Left kidney (tissue), 2 donors: ENCODE results near the gene TEAD4. TPM values are rescaled to one million over a fixed set of nuclear protein-coding genes. Genes with fewer than 3 reads are reported as not detected.

Source experiments
- DNase-seq: peaks from one replicate; pipeline ENCODE4 v3.0.0-alpha.2; 2013
- polyA plus RNA-seq: library from polyadenylated mRNA; unstranded; fragments of 120-200 nt; gene quantifications from one replicate; pipeline ENCODE4 v1.2.1, GENCODE V29; 2013; ENCODE audit not compliant: insufficient read length

The TEAD4 gene
- polyA plus RNA-seq, 1 donor: 16.7 TPM

DNA sequence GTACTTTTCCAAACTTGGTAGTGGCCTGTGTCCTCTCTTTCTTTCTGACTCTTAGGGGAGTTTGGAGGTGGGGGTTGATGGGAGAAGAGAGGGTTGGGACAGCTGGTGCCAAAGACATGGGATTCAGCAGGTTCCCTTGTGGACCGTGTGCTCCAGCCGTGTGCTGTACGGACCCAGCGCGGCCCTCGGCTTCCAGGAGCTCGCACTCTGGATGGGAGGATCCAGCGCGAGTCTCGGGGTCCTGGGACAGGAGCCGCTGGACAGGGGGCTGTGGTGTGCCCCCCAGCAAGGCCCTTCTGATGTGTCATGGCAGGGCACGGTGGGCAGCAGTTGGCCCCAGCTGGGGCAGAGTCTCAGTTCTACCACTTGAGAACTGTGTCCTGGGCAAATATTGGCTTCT, 73.0 kb downstream of the TEAD4 start:
- no peak for DNase-seq

DNA sequence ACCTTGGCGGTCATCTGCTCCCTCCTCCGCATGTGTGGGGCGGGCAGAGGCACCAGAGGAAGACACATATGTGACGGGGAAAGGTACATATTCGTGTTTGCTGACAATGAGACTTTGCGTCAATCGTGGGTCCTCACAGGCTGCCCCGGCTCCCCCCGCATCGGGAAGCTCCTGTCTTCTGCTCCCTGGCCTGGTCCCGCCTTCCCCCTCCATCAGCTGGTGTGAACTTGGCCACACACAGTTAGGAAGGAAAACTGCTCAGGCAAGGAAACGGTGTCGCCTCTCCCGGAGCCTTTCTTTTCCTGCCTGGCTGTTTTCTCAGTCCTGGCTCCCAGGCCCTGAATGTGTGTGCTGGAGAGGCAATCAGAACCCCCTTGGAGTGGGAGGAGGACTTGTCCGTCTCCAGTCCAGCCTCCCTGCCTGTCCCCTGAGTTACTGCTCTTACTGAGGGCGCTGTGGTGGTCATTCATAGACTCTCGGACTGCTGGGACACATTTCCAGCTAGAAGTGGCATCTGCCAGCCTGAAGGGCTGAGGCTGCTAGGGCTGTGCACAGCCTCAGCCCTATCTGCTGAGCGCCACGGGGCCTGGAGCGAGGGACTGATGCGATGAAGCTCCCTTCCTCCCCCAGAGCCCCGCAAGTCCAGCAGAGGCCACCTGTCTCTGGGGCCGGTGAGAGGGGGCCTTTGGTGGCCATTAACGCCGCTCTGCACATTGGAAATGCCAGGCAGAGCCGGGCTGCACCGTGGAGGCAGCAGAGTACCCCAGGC, 73.8 kb downstream of the TEAD4 start:
- peak; percentile 71 for DNase-seq

DNA sequence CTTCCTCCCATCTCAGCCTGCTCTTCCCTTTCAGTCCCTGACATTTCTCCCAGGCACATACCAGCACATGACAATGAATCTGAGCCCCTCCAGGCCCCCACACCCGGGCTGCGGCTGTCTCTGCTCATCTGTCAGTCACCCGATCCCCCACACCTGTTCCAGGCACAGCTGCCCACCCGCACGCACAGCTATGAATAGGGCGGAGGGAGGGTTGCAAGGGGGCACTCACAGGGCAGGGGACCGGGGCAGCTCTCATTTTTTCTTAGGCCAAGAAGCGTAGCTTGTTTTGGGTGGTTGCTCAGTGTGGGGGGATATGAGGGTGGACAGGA, 74.3 kb downstream of the TEAD4 start:
- DNase-seq: no peak

DNA sequence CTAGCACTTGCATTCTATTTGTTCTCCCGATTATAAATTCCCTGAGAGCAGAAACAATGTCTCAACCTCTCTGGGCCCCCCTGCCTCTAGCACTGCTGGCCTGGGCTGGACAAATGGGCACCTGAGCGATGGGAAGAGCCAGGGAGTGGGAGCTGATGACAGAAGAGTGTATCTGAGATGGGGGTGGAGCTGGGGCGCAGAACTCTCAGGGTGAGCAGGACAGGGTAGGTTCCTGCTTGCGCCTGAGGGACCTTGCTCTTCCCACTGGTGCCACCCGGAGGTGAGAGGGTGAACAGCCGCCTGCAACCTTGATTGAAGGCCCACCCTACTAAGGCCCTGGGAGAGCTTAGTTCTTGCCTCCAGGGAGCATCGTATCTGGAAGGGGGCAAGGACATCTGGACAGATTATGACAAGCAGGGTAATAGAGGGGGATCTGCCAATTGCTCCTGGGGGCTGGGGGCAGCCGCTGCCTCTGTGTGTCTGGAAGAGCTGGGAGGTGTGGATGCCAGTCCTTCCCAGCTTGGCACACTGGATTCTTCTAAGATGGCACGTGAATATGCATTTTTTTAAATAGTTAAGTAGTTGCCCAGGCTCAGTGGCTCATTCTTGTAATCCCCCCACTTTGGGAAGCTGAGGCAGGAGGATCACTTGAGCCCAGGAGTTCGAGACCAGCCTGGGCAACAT, 75.0 kb downstream of the TEAD4 start:
- peak; percentile 67 for DNase-seq

DNA sequence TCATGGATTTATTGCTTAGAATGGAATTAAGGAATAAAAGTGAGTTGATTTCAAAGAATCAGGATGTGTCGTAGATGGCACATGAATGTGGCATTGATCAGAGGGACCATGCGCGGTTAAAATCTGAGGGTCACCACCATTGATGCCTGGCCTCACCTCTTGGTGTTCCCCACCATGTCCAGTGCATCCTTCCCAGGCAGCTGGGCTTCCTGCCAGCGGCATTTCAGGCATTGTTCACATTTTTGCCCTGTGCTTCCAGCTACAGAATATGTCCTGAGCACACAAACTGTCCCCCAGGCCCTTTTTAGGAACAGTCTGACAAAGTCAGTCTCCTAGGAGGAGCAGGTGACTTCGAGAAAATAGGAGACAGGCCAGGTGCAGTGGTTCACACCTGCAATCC, 76.0 kb downstream of the TEAD4 start:
- no peak for DNase-seq

DNA sequence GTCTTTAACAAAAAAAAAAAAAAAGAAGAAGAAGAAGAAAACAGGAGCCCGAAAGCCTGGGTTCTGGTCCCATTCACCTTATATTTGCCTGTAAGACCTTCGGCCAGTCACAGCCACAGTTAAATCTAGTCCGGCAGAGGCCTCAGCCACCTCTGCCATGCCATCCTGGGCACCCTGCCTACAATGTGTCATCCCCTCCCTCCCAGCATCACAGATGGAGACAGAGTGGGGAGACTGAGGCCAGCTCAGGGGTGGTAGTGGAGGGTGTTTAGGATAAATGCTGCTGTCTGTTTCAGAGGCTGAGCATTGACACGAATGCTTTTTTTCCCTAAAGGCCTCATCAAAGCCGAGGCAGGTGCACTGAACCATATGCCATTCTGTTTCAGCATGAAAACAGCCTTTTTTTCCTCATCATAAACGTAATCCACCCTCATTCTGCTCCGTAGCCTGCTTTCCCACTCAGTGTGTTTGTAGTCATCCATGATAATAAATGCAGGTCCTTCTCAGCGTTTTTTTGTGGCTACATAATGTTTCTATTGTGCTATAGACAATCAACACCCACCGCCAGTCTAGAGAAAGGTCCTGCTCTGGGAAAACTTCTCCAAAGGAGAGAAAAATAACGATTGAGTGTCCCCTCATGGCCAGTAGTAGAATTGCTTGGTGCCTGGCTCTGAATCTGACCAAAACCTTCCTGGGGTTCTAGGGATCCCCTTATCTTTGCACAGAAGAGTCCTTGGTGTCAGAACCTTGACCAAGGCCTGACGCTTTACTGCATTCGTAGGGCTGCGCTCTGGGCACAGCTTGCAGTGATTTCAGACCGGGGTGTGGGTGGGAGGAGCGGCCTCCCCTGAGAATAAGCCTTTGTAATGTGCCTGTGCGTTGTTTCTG, 76.9 kb downstream of the TEAD4 start:
- DNase-seq: no peak

DNA sequence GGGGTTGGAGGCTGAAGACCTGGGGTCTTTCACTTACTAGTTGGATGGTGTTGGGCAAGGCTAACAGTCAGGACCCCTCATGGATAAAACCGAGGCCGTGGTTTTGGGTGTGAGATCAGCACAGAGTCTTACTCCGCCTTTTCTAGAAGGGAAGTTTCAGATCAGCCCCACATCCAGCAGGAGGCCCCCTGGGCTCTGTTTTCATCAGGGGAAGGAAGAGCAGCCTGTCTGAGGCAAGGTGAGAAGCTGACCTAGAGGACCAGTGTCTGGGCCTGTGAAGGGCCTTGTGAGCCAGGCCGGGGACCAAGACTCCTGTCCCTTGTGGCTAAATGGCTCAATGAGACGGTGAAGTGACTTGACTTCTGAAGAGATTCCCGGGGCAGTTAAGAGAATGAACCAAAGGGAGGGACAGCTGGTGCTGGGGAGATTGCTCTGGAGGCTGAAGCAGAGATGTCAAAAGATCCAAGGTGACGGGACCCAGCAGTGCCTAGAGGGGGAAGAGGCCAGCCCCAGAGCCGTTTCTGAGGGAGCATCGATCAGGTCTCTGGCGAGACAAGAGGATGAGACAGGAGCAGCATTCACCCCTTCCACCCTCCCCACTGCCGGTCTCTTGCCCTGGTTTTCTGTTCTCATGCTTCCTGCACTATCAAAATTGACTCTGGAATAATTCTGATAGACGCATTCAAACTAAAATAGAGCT, 77.9 kb downstream of the TEAD4 start:
- DNase-seq: no peak

DNA sequence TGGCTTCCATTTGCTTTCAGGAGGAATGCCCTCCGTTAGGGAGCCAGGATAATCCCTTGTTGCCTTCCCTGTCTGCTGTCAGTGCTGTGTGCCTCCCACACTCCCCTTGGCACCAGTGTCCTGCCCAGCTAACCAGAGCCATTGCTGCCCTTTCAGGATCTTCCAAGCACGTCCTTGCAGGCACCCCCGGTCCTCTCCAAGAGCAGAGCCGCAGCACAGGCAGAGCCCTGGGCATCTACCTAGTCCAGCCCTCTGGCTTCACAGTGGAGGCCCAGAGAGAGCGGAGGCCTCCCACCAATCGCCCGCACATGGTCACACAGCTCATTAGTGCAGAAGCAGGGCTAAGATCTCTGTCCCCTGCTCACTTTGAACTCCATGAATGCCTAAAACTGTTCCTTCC, 79.0 kb downstream of the TEAD4 start:
- no peak for DNase-seq

DNA sequence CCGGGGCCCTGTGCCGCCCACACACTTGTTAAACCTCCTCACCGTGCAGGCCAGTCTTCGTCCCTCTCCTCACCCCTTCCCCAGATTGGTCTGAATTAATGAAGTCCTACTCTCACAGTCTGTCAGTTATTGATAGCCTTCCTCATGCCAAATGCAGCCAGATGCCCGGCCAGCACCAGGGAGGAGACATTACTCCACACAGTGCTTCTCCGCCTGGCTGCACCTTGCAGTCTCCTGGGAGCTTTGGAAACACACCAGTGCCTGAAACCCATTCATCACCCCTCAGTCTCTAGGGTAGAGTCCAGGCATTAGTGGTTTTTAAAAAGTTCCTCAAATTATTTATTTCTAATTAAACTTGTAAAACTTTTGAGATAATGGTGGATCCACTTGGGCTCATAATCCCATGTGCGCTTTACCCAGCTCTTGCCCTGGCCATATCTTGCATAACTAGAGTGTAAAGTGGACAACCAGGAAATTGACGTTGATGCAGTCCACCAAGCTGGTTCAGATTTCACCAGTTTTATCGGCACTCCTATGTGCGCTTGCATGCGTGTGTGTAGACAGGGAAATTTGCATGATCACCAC, 79.8 kb downstream of the TEAD4 start:
- no peak for DNase-seq

DNA sequence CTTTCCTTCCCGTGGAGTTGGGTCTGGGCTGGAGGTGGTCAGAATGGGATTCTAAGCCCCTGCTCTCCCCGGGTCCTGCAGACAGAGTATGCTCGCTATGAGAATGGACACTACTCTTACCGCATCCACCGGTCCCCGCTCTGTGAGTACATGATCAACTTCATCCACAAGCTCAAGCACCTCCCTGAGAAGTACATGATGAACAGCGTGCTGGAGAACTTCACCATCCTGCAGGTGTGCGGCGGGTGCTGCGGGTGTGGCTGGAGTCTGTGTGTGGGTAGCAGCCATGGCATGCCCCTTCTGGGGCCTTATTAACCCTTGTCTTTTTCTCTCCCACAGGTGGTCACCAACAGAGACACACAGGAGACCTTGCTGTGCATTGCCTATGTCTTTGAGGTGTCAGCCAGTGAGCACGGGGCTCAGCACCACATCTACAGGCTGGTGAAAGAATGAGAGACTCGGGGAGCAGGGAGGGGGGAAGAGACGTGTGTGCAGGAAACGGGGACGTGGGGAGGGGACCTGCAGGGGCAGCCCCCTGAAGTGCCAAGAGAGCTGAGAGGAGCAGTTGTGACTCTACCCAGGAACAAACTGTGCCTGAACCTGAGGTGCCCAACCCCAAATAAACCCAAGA, 80.9 kb downstream of the TEAD4 start:
- DNase-seq: no peak

DNA sequence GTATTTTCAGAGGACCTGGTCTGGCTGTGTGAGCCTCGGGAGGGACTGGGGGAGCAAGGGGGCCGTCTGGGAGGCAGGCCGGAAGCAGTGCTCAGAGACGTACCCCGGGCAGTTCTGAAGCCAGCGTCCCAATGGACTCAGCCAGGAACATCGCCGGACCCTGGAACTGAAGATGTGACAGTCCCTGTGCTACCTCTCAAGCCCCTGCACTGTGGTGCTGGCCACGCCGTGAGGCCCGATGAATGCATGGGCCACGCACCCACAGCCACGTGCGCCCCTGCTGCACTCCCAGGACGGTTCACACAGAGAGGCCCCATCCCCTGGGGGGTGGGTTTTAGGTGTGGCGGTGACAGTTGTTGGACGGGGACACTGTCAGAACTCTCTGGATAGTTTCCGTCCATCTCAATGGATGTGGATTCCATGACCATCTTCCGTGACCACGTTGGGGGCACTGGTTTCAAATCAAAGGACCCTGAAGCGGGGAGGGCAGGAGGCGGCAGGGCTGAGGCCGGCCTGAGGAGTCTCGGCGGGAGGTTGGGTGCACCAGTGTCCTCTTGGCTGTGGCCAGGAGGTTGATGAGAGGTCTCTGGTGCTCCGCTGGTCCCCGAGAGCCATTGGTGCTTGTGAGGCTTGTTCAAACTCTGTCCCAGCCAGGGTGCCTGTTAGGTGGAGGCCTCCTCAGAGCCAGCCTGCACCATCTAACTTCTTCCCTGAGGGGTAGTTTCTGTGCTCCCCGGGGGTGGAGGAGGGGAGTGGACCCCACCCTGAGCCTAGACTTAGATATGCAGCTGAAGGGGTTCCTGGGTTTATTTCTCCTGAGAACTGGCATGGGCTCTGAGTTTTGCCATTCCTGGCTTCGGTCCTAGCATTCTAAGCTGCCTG, 81.7 kb downstream of the TEAD4 start:
- DNase-seq: no peak

DNA sequence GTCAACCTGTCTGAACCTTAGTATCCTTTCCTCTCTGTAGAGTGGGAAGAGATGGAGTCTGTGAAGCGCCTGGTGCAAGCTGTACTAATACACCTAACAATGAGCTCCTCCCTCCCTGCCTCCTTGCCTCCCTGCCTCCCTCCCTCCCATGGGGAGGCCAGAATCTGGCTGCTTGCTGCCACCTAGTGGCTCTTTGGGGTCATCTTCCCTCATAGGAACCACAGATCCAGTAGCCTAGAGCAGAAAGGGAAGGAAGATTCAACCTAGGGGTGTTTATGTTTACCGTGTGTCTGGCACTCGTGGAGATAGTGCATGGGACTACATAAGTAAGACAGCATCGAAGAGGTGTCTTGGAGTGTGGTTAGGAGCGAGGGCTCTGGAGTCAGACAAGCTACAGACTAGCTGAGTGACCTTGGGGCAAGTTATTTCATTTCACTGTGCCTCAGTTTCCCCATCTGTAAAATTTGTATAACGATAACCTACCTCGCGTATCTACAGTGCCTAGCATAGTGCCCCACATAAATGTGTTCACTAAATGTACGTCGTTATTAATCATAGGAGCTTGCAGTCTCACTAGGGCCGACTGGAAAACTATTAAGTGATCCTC, 82.5 kb downstream of the TEAD4 start:
- DNase-seq: peak; percentile 72

DNA sequence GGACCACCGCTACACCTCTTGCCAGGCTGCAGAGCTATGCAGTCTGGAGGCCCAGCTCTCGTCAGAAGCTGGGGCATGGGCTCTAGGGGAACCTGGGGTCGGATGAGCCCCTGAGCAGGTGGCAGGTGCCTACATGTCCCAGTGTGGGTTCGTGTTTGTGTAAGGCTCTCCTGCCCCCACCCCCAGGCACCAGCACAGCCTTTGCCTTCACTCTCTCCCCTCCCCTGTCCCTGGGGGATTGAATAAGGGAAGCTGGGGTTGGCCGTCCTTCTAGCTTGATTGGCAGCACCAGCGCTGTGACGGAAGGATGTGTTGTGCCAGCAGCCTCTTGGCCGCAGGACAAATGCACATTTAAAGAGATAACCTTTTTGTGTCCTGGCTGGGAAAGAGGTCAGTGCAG, 83.2 kb downstream of the TEAD4 start:
- DNase-seq: no peak

DNA sequence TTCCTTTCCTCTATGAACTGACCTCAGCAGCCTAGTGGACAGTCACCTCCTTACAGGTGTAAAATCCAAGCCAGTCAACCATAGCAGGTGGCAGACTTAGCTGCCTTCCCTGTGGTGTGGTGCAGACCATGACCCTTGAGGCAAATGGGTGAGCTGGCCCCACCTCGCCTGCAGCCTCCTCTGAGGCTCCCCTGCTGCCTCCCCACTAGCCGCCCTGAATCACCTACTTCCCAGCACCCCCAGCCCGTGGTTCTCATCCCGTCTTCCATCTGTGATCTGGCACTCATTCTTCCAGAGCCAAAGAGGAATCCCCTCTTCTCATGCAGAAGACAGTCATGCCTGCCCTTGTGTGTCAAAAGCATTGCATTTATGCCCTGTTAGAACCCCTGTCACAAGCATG, 83.6 kb downstream of the TEAD4 start:
- no peak for DNase-seq

DNA sequence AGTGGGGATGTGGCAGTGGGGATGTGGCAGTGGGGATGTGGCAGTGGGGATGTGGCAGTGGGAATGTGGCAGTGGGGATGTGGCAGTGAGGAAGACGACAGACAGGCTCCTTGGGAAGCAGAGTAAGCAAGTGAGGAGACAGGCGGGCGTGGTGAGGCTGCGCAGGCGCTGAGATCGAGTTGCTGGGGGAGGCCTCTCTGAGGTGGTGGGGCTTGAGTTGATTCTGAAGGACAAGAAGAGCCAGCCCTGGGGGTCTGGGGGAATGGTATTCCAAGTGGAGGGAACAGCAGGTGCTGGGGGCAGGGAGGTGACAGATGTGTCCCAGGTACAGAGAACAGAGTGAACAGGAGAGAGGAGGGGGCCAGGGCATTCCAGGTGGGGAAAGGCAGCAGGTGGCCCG, 84.2 kb downstream of the TEAD4 start:
- DNase-seq: no peak

DNA sequence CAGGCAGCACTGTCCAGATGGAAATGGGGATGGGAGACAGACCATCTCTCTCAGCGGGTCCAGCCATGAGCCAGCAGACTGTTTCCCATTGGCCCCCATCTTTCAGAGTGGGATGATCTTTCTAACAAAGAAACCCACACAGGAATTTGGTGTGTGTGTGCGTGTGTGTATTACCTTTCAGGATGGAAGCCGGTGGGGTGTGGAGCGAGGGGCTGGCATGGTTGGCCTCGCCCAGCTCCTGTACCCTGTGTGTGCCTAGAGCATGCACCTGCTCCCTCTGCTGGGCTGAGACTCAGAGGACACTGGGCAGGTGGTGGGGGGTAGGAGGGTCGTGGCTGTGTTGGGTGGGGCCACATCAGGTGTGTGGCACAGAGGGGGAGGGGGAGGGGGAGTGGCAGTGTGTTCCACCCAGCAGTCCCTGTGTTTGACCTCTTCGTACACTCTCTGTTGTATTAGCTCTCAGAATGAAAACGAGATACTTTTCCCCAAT, 85.0 kb downstream of the TEAD4 start:
- no peak for DNase-seq

DNA sequence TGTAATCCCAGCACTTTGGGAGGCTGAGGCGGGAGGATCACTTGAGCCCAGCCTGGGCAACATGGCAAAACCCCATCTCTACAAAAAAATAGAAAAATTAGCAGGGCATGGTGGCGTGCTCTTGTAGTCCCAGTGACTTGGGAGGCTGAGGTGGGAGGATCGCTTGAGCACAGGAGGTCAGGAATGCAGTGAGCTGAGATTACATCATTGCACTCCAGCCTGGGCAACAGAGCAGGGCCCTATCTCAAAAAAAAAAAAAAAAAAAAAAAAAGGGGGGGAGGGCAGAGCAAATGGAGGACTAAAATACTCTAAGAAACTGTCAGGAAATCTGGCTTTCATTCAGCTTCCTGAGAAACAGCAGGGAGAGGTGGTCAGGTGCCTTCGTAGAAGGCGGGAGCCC, 86.3 kb downstream of the TEAD4 start:
- DNase-seq: no peak

DNA sequence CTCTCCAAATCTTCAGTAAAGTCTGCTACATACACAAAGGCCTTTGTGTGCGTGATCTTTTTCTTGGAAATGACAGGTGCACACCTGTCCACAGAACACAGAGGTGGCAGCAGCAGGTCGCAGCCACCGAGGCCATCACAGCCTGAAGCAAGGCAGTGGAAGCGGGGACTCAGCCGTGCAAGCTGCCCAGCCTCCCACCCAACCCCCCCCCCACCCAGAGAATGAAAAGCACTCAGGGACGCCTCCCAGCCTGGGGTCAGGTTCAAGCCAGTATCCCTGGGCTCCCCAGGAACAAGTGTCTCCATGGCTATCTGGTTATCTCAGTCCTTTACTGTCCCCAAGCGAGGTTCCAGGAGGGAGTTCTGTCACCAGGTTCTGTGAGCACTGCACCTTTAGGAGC, 86.8 kb downstream of the TEAD4 start:
- DNase-seq: no peak

DNA sequence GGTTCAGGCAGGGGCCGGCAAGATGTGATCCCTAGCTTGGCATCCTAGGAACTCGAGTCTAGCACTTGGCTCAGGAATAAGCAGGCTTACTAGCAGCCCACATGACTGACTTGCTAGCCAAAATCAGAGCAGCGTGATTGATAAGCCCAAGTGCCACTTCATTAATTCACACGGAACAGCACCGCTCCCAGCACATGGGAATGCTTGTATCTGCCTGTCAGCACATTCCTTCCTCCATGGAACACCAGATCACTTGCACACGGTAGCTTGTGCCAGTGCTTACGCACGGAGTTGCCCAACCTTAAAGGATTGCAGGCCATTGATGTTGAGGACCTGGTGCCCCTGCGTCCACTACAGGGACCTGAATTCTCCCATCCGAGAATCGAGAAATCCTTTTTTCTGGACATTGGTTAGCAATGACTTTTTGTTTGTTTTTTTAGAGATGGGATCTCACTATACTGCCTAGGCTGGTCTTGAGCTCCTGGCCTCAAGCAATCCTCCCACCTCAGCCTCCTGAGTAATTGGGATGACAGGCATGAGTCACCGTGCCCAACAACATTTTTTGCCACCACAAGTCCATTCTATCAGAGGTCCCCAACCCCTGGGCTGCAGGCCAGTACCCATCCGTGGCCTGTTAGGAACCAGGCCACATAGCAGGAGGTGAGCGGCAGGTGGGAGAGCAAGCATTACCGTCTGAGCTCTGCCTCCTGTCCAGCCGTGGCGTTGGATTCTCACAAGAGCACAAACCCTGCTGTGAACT, 87.4 kb downstream of the TEAD4 start:
- no peak for DNase-seq
